GM21360 (cell line): Measurements from ENCODE around the gene ADRA1B.
"Not testable (repeated sequence)": the region's sequence is repeated elsewhere in the genome, so short reads cannot be mapped to it uniquely, and the experiment has no call there.

ENCODE experiments used
- ATAC-seq: cut with Tn5 transposase; IDR thresholded peaks from one replicate; pipeline ENCODE4 v1.9.1; 2021; ENCODE audit warnings: mild to moderate bottlenecking, moderate library complexity; ENCODE audit not compliant: unreplicated experiment

Gene ADRA1B

DNA sequence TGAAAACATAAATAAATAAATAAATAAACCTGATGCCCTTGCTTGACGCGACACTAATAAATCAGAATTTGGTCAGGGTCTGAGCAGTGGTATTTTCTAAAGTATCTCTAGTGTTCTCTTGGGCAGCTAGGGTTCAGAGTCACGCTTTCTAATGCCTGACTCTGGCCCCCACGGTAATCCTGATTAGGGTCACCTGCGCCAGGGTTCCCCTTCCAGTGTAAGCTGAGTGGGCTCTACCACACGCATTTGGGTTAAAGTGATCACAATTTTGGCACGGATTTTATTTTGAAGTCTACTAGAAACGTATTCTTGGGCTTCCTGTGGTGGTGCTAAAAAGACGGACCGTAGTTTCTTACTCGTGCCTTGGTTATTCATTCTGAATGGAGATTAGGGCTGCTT lies 93.3 kb downstream of the ADRA1B start:
- peak; percentile 9 for ATAC-seq

DNA sequence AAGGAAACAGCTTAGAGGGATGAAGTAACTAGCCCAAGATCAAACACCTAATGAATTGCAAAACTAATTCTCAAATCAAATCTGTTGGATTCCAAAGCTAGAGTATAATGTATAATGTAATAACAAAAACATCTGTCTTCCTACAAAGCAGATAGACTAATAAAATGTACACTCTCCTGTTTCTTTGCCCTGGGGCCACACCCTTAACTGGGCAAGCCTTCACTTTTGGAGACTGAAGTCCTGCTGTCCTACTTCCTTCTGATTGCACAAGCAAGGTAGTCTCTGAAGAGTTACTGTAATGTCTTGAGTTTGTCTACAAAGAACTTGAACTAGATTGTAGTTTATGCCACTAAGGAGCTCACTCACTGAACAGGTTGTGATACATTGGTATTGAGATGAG lies 95.2 kb downstream of the ADRA1B start:
- no peak for ATAC-seq

DNA sequence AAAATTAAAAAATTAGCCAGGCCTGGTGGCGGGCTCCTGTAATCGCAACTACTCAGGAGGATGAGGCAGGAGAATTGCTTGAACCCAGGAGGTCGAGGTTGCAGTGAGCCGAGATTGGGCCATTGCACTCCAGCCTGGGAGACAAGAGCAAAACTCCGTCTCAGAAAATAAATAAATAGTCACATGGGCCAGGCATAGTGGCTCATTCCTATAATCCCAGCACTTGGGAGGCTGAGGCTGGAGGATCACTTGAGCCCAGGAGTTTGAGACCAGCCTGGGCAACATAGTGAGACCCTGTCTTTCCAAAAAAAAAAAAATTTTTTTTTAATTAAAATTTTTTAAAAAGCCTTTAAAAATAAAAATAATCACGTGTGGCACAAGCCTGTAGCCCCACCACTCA lies 97.9 kb downstream of the ADRA1B start:
- not testable (repeated sequence) for ATAC-seq

DNA sequence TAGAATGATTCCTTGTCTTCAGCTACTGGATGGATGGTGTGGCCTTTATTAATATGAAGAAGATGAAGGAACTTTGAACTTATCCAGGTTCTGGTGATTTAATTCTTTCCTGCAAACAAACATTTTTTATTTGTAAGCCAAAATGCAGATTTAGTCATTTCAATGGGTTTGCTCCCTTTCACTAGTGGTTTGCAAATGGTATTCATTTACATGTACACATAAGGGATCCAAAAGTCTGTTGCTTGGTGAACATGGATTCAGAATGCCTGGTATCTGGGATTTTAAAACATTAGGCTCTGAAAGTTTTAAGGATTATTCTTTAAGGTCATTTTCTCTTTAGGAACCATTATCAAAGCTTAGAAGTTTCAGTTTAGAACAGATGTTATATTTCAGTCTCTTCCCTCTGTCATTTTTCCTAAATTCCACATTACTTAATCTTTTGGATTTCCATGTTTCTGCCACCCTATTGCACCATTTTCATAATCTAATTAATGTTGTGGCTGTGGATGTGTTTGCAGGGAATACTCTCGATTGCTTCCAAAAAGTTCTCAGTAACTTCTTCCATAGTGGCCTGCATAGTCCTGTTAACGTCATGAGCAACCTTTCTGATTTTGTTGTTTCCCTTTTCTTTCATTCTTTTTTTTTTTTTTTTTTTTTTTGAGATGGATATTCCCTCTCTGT lies 102.8 kb downstream of the ADRA1B start:
- ATAC-seq: no peak

DNA sequence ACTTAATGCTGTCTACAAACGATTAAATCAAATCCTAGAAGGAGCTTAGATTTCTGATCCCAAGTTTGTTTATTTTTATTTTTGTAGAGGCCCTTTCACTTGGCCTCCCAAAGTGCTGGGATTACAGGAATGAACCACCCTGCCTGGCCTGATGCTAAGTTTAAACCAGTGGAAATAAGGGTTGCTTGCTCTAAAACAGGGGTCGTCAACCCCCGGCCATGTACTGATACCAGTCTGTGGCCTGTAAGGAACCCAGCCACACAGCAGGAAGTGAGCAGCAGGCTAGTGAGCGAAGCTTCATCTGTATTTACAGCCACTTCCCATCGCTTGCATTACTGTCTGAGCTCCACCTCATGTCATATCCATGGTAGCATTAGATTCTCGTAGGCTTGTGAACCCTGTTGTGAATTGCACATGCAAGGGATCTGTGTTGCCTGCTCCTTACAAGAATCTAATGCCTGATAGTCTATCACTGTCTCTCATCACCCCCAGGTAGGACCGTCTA lies 104.0 kb downstream of the ADRA1B start:
- no peak for ATAC-seq

DNA sequence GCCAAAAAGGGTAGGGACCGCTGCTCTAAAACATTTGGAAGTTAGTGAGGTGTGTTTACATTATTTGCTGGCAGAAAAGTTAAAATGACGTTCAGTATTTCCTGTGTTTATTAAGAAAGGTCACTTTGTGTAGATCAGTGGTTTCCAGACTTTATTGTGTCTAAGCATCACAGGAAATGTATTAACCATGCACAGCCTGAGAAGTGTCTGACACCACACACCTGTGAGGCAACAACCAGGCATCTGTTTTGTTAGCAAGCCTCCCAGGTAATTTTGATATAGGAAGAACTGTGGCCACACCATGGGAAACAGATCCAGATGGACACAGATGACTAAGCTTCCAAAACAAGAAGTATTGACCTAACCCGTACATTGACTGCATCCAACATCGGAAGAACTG lies 104.7 kb downstream of the ADRA1B start:
- no peak for ATAC-seq

DNA sequence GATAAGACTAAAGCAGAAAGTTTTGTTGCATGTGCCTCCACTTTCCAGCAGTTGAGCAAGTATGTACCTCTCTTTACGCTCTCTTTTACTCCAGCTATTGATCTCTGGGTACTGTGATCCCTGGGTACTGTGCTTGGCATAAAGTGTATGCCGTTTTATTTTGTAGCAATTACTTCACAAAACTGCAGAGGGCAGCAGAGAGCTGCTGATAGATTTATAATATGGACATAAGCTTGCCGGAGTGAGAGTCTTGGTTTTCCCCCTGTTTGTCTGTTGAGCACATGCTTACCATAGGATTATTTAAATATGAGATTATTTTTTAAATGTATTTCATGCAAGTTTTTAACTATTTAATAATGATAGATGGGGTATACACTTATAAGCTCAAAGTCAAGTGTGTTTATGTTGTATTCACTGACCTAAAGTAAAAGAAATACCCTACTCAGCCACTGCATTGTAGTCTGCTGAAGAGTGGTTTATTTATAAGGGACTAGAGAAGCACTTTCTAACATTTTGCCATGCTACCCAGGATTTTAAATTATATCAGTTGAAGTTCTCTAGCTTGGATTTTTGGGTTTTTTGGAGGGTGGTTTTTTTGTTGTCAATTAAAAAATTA lies 105.7 kb downstream of the ADRA1B start:
- peak; percentile 95 for ATAC-seq
